HAP-1 (cell line): ENCODE data around the gene TBC1D17.
A peak's percentile ranks its signal among the peaks of the same experiment; 100 is the strongest.

ENCODE experiments used
- DNase-seq, 2 experiments: peaks; one replicate each; pipeline ENCODE4 v3.0.0-alpha.2; 2016 to 2020; ENCODE audit warnings: low spot score in 2 of 2
- H3K27me3 ChIP-seq: fragments of 250-450 bp; sonication (Bioruptor Pico); 2 replicates; pipeline ENCODE4 v1.5.1; 2020; ENCODE audit warnings: low read depth, mild to moderate bottlenecking, moderate library complexity
- H3K36me3 ChIP-seq: fragments of 250-450 bp; sonication (Bioruptor Pico); replicated peaks from 2 replicates; pipeline ENCODE4 v1.5.1; 2020; ENCODE audit warnings: mild to moderate bottlenecking
- H3K4me1 ChIP-seq: fragments of 250-450 bp; sonication (Bioruptor Pico); 2 replicates; pipeline ENCODE4 v1.5.1; 2020; ENCODE audit warnings: mild to moderate bottlenecking
- H3K4me3 ChIP-seq: fragments of 250-450 bp; sonication (Bioruptor Pico); 2 replicates; pipeline ENCODE4 v1.5.1; 2020; ENCODE audit warnings: mild to moderate bottlenecking, moderate library complexity
- H3K9me3 ChIP-seq: fragments of 250-450 bp; sonication (Bioruptor Pico); 2 replicates; pipeline ENCODE4 v1.5.1; 2020; ENCODE audit warnings: mild to moderate bottlenecking, moderate library complexity
- in situ Hi-C: fragments of 300-500 bp; cut with MboI; formaldehyde crosslinking; loops from 3 replicates; pipeline ENCODE4 v1.14.3; 2020; ENCODE audit warnings: low sequenced_read_pairs, inconsistent platforms, mixed read lengths

The TBC1D17 gene

GRCh38 chr19:49852631-49853126, 24.8 kb upstream of the TBC1D17 start:
- in situ Hi-C loops = loop anchor here (25.0 kb wide), 1 partner anchor 365 kb away; the partner anchor contains the start of genes RPL13A and RPS11
- Histone ChIP-seq H3K27me3 (no peaks in the 10 kb centered on the region), H3K4me3 (peak overlapping the region; percentile 71), H3K36me3 (peaks cover 41% of the 10 kb centered on the region), H3K4me1 (peaks cover 11% of the 10 kb centered on the region), H3K9me3 (0 out of 2 replicates have a peak, but pooled peaks cover 4% of the 10 kb centered on the region)
- no peak for DNase-seq

GRCh38 chr19:49853852-49854377, 23.6 kb upstream of the TBC1D17 start:
- in situ Hi-C loops = loop anchor here (25.0 kb wide), 1 partner anchor 367 kb away; the partner anchor contains the start of genes RPL13A and RPS11

GRCh38 chr19:49854378-49855263, 22.9 kb upstream of the TBC1D17 start:
- Histone ChIP-seq H3K9me3 (no peaks in the 10 kb centered on the region), H3K4me3 (no peak overlapping the region), H3K4me1 (peaks cover 11% of the 10 kb centered on the region), H3K36me3 (peaks cover 60% of the 10 kb centered on the region), H3K27me3 (no peaks in the 10 kb centered on the region)
- in situ Hi-C loops = loop anchor here (25.0 kb wide), 1 partner anchor 367 kb away; the partner anchor contains the start of genes RPL13A and RPS11
- no peak for DNase-seq

More at GRCh38 chr19:49853852-49854377, 23.6 kb upstream of the TBC1D17 start:
- Histone ChIP-seq H3K9me3 (0 out of 2 replicates have a peak, but pooled peaks cover 3% of the 10 kb centered on the region), H3K27me3 (no peaks in the 10 kb centered on the region), H3K4me3 (no peak overlapping the region), H3K36me3 (peaks cover 53% of the 10 kb centered on the region), H3K4me1 (peaks cover 11% of the 10 kb centered on the region)
- no peak for DNase-seq

- Histone ChIP-seq H3K36me3 (peaks cover 67% of the 10 kb centered on the region), H3K4me3 (no peak overlapping the region), H3K4me1 (peaks cover 11% of the 10 kb centered on the region), H3K9me3 (no peaks in the 10 kb centered on the region), H3K27me3 (no peaks in the 10 kb centered on the region)
- no peak for DNase-seq
- in situ Hi-C loops = loop anchor here (25.0 kb wide), 1 partner anchor 368 kb away; the partner anchor contains the start of genes RPL13A and RPS11
Measured at GRCh38 chr19:49855277-49855675, 22.2 kb upstream of the TBC1D17 start.

- Histone ChIP-seq H3K9me3 (no peaks in the 10 kb centered on the region), H3K4me1 (peaks cover 11% of the 10 kb centered on the region), H3K4me3 (no peak overlapping the region), H3K36me3 (peaks cover 73% of the 10 kb centered on the region), H3K27me3 (no peaks in the 10 kb centered on the region)
- in situ Hi-C loops = loop anchor here (25.0 kb wide), 1 partner anchor 369 kb away; the partner anchor contains the start of genes RPL13A and RPS11
- no peak for DNase-seq
Measured at GRCh38 chr19:49855676-49856573, 21.6 kb upstream of the TBC1D17 start.

GRCh38 chr19:49856574-49857021, 20.9 kb upstream of the TBC1D17 start:
- in situ Hi-C loops = loop anchor here (25.0 kb wide), 1 partner anchor 369 kb away; the partner anchor contains the start of genes RPL13A and RPS11
- peaks cover 11% of the 10 kb centered on the region for H3K4me1 ChIP-seq
- peaks cover 77% of the 10 kb centered on the region for H3K36me3 ChIP-seq
- H3K4me3 ChIP-seq = no peak overlapping the region
- no peak for DNase-seq
- H3K9me3 ChIP-seq = no peaks in the 10 kb centered on the region
- H3K27me3 ChIP-seq = no peaks in the 10 kb centered on the region

GRCh38 chr19:49857061-49857837, 20.3 kb upstream of the TBC1D17 start:
- no peaks in the 10 kb centered on the region for H3K27me3 ChIP-seq
- peaks cover 75% of the 10 kb centered on the region for H3K36me3 ChIP-seq
- H3K4me1 ChIP-seq = peaks cover 9% of the 10 kb centered on the region
- H3K4me3 ChIP-seq = no peak overlapping the region
- in situ Hi-C loops = loop anchor here (25.0 kb wide), 1 partner anchor 370 kb away; the partner anchor contains the start of genes RPL13A and RPS11
- H3K9me3 ChIP-seq = no peaks in the 10 kb centered on the region
- no peak for DNase-seq

- Histone ChIP-seq H3K27me3 (no peaks in the 10 kb centered on the region), H3K4me1 (peaks cover 4% of the 10 kb centered on the region), H3K36me3 (peaks cover 74% of the 10 kb centered on the region), H3K9me3 (no peaks in the 10 kb centered on the region), H3K4me3 (no peak overlapping the region)
- no peak for DNase-seq
- in situ Hi-C loops = loop anchor here (25.0 kb wide), 1 partner anchor 370 kb away; the partner anchor contains the start of genes RPL13A and RPS11
Measured at GRCh38 chr19:49857838-49858087, 19.7 kb upstream of the TBC1D17 start.

GRCh38 chr19:49858088-49858985, 19.2 kb upstream of the TBC1D17 start:
- peaks cover 78% of the 10 kb centered on the region for H3K36me3 ChIP-seq

GRCh38 chr19:49859682-49860335, 17.7 kb upstream of the TBC1D17 start:
- Histone ChIP-seq H3K4me1 (peaks cover 4% of the 10 kb centered on the region), H3K36me3 (peaks cover 85% of the 10 kb centered on the region), H3K4me3 (no peak overlapping the region), H3K9me3 (no peaks in the 10 kb centered on the region), H3K27me3 (no peaks in the 10 kb centered on the region)
- no peak for DNase-seq
- in situ Hi-C loops = loop anchor here (25.0 kb wide), 1 partner anchor 373 kb away; the partner anchor contains the start of genes RPL13A and RPS11

More at GRCh38 chr19:49858088-49858985, 19.2 kb upstream of the TBC1D17 start:
- H3K4me1 ChIP-seq = peaks cover 4% of the 10 kb centered on the region; the same call in 1 of the 2 replicates
- H3K9me3 ChIP-seq = no peaks in the 10 kb centered on the region
- no peak for DNase-seq
- no peak overlapping the region for H3K4me3 ChIP-seq
- no peaks in the 10 kb centered on the region for H3K27me3 ChIP-seq
- in situ Hi-C loops = loop anchor here (25.0 kb wide), 1 partner anchor 371 kb away; the partner anchor contains the start of genes RPL13A and RPS11
